Effector memory CD8-positive, alpha-beta T cell (primary cell): ENCODE measurements around the gene DENND4B.

Experiments used
- ATAC-seq: fragments of 150-1000 bp; cut with Tn5 transposase; replicated peaks from 2 replicates; pipeline ENCODE4 v1.10.0; 2021; ENCODE audit warnings: mild to moderate bottlenecking, moderate library complexity
- DNase-seq, 3 experiments: peaks; one replicate each; pipeline ENCODE4 v3.0.0; 2021
- H3K27ac Mint-ChIP-seq, 2 donors: one replicate each; pipeline ENCODE4 v1.8.0; 2022; ENCODE audit warnings: mild to moderate bottlenecking in 2 of 2, mixed read lengths in 2 of 2, moderate library complexity in 2 of 2
- H3K27me3 Mint-ChIP-seq, 2 donors: one replicate each; pipeline ENCODE4 v1.8.0; 2022; ENCODE audit warnings: mixed read lengths in 2 of 2
- H3K36me3 Mint-ChIP-seq: one replicate; pipeline ENCODE4 v1.8.0; 2022; ENCODE audit warnings: mild to moderate bottlenecking, moderate library complexity, mixed read lengths; ENCODE audit not compliant: insufficient read depth
- H3K4me1 Mint-ChIP-seq, 2 donors: one replicate each; pipeline ENCODE4 v1.8.0; 2022; ENCODE audit warnings: low read depth in 2 of 2, mixed read lengths in 2 of 2
- H3K4me3 Mint-ChIP-seq, 2 donors: one replicate each; pipeline ENCODE4 v1.8.0; 2022; ENCODE audit warnings: mild to moderate bottlenecking in 2 of 2, mixed read lengths in 2 of 2, moderate library complexity in 2 of 2
- H3K9me3 Mint-ChIP-seq, 2 donors: one replicate each; pipeline ENCODE4 v1.8.0; 2022; ENCODE audit warnings: mixed read lengths in 2 of 2
- total RNA-seq, 9 experiments: gene quantifications; one replicate each; lab custom pipeline; 2026; lab: John Stamatoyannopoulos, UW

Gene DENND4B, protein sequence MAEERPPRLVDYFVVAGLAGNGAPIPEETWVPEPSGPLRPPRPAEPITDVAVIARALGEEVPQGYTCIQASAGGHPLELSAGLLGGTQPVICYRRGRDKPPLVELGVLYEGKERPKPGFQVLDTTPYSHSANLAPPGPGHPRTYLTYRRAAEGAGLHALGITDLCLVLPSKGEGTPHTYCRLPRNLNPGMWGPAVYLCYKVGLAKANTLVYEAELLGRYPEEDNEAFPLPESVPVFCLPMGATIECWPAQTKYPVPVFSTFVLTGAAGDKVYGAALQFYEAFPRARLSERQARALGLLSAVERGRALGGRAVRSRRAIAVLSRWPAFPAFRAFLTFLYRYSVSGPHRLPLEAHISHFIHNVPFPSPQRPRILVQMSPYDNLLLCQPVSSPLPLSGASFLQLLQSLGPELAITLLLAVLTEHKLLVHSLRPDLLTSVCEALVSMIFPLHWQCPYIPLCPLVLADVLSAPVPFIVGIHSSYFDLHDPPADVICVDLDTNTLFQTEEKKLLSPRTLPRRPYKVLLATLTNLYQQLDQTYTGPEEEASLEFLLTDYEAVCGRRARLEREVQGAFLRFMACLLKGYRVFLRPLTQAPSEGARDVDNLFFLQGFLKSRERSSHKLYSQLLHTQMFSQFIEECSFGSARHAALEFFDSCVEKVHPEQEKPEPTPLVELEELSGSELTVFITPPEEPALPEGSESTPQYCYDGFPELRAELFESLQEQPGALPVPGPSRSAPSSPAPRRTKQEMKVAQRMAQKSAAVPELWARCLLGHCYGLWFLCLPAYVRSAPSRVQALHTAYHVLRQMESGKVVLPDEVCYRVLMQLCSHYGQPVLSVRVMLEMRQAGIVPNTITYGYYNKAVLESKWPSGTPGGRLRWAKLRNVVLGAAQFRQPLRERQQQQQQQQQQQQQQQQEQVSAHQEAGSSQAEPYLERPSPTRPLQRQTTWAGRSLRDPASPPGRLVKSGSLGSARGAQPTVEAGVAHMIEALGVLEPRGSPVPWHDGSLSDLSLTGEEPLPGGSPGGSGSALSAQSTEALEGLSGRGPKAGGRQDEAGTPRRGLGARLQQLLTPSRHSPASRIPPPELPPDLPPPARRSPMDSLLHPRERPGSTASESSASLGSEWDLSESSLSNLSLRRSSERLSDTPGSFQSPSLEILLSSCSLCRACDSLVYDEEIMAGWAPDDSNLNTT (N-terminal part only)
- total RNA-seq: 103 to 203 (median 123) reads per million in 9 experiments

DNA sequence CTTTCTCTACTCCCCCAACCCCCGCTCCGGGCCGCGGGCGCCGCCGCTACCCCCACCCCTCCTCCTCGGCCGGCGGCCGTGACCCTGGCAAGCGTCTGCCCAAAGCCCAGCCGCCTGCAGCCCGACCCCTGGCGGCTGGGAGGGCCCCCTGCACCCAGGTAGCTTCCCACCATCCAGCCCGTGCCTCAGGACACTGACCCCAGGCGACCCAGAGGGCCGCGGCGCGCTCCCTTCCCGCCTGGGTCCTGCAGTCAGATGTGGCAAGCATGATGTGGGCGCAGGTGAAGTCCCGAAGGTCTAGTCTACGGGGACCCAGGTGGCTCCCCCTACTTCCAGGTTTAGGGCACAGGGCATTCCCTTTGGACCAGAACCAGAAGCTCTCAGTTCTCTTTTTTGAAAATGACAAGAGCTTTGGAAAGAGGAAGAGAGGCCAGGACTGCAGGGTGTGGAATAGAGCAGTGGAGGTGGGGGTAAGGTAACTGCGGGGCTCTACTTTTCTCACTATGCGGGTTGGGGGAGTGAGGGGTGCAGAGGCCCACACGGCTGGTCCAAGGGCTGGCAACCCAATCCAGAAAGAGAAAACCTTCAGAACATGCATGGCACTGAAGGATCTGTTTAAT is at the start of gene DENND4B:
Gene DENND4B, minus strand, starts transcription at position 97 of the 620 bp plus-strand sequence. CDS start 2,344 bp downstream, outside the sequence.
- peak; percentile 65 to 69 (median 66) for DNase-seq
- H3K4me1 Mint-ChIP-seq: peaks cover 39 to 40% of the 10 kb centered on the region in 2 donors

DNA sequence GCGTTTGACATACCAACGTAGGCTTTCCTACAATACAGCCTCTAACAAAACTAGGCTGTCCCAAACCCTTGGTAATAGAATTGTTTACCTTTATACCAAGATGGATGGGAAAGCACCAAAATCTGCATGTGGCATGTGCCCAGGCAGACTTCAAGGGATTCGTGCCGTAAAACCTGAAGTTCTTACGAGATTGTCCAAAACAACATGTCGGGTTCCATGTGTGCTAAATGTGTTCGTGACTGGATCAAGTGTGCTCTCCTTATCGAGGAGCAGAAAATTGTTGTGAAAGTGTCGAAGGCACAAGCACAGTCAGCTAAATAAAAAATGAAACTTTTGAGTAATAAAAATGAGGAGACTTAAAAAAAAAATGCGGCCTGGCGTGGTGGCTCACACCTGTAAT is 49.1 kb upstream of the DENND4B start:
- Mint-ChIP-seq H3K9me3 (no peaks in the 10 kb centered on the region), H3K4me1 (peaks cover 18 to 19% of the 10 kb centered on the region in 2 donors), H3K36me3 (peaks cover 56% of the 10 kb centered on the region), H3K4me3 (peak overlapping the region in 1 of 2 donors; percentile 11), H3K27ac (no peak overlapping the region), H3K27me3 (no peaks in the 10 kb centered on the region)
- ATAC-seq (no peak), DNase-seq (no peak)

More for the DNA sequence above, at the start of gene DENND4B:
- ATAC-seq: peak; percentile 54
- Mint-ChIP-seq H3K9me3 (no peaks in the 10 kb centered on the region), H3K4me3 (peak within 1 kb of the TSS; percentile 93 to 94), H3K27ac (peak within 1 kb of the TSS; percentile 96 to 97), H3K36me3 (peaks cover 74% of the 10 kb centered on the region), H3K27me3 (no peaks in the 10 kb centered on the region)

GRCh38 chr1:153995202-153995601 is 48.7 kb upstream of the DENND4B start:
- H3K27me3 Mint-ChIP-seq: no peaks in the 10 kb centered on the region
- no peak overlapping the region for H3K27ac Mint-ChIP-seq
- no peak for ATAC-seq
- peak overlapping the region in 1 of 2 donors; percentile 11 for H3K4me3 Mint-ChIP-seq
- H3K9me3 Mint-ChIP-seq: no peaks in the 10 kb centered on the region
- DNase-seq: no peak
- peaks cover 60% of the 10 kb centered on the region for H3K36me3 Mint-ChIP-seq
- H3K4me1 Mint-ChIP-seq: peaks cover 23 to 24% of the 10 kb centered on the region in 2 donors

DNA sequence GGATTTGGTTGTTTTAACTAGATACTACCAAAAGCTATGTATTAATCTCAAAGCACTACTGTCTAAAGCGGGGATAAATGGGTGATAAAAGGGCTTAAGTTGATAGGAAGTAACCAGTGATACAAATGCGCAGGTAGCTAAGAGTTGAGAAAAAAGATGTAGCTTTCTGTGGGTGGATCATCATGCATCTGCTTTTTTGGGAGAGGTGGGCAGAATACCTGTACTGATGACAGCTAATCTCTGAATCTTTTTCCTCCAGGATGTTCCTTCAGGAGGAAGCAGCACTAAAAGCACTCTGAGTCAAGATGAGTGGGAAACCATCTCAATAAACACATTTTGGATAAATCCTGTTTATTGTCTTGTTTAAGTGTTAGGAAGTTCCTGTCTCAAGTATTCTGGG is 45.3 kb upstream of the DENND4B start:
- ATAC-seq (no peak), DNase-seq (no peak)
- Mint-ChIP-seq H3K4me1 (peaks cover 32 to 33% of the 10 kb centered on the region in 2 donors), H3K27ac (peak overlapping the region; percentile 96 to 100), H3K27me3 (no peaks in the 10 kb centered on the region), H3K9me3 (no peaks in the 10 kb centered on the region), H3K36me3 (peaks cover 60% of the 10 kb centered on the region), H3K4me3 (peak overlapping the region; percentile 88 to 97)

GRCh38 chr1:153991151-153991630 is 44.7 kb upstream of the DENND4B start:
- Mint-ChIP-seq H3K4me3 (peak overlapping the region; percentile 88 to 97), H3K4me1 (peaks cover 34 to 36% of the 10 kb centered on the region in 2 donors), H3K27ac (peak overlapping the region; percentile 96 to 100), H3K9me3 (no peaks in the 10 kb centered on the region), H3K36me3 (peaks cover 60% of the 10 kb centered on the region), H3K27me3 (no peaks in the 10 kb centered on the region)
- DNase-seq (no peak), ATAC-seq (no peak)

DNA sequence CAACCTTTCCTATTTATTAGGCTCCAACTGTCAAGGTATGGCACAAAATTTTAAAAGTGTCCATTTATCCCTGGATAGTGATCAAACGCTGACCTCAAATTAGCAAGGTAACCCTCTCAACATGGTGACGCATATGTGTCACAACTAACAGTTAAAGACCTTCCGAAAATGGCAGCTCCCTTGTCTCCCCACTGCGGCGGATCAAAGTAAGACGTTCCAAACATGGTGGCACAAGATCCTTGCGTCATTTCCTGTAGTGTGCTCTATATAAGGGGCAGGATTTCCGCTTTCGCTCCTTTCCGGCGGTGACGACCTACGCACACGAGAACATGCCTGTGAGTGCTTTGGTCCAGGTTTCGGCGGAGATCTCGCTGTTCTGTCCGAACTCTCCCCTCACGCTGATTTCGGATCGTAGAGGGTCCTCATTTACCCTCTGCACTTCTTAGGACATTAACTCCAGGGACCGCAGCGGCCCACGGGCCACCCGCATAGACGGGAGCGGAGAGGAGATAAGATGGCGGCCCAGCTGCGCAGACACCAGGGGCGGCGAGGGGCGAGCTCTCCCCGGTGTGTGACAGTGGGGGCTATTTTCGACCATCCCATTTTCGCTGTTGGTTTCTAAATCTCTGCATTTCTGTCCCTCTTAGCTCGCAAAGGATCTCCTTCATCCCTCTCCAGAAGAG is 44.1 kb upstream of the DENND4B start, which contains the start of gene RPS27:
Gene RPS27, plus strand, starts transcription at position 295 of the 683 bp plus-strand sequence. Its CDS starts 35 bp downstream, at position 330.
- peak; percentile 89 for ATAC-seq
- peak within 1 kb of the TSS; percentile 96 to 100 for H3K27ac Mint-ChIP-seq
- DNase-seq: peak; percentile 86 to 89 (median 86)
- peaks cover 34 to 36% of the 10 kb centered on the region in 2 donors for H3K4me1 Mint-ChIP-seq
- H3K4me3 Mint-ChIP-seq: peak within 1 kb of the TSS; percentile 88 to 97
- H3K36me3 Mint-ChIP-seq: peaks cover 54% of the 10 kb centered on the region
- H3K27me3 Mint-ChIP-seq: peaks cover 0 to 5% of the 10 kb centered on the region in 2 donors
- H3K9me3 Mint-ChIP-seq: no peaks in the 10 kb centered on the region

- no peak for DNase-seq
- H3K4me3 Mint-ChIP-seq: no peak overlapping the region
- H3K27ac Mint-ChIP-seq: no peak overlapping the region
- H3K4me1 Mint-ChIP-seq: peaks cover 28 to 32% of the 10 kb centered on the region in 2 donors
- H3K36me3 Mint-ChIP-seq: peaks cover 24% of the 10 kb centered on the region
- no peak for ATAC-seq
- H3K9me3 Mint-ChIP-seq: no peaks in the 10 kb centered on the region
- H3K27me3 Mint-ChIP-seq: peaks cover 9 to 14% of the 10 kb centered on the region in 2 donors
Measured at GRCh38 chr1:153987621-153988020, 41.1 kb upstream of the DENND4B start.

GRCh38 chr1:153985941-153986761 is 39.6 kb upstream of the DENND4B start, which contains the start of gene RAB13:
Gene RAB13, minus strand, starts transcription at chr1:153986339. Its CDS starts 103 bp downstream, at chr1:153986236.
- Mint-ChIP-seq H3K4me3 (peak within 1 kb of the TSS; percentile 23 to 44), H3K4me1 (peaks cover 16 to 19% of the 10 kb centered on the region in 2 donors), H3K9me3 (no peaks in the 10 kb centered on the region), H3K27ac (peak within 1 kb of the TSS; percentile 52 to 74), H3K27me3 (peaks cover 9 to 14% of the 10 kb centered on the region in 2 donors), H3K36me3 (peaks cover 9% of the 10 kb centered on the region)
- DNase-seq: no peak
- no peak for ATAC-seq

- H3K9me3 Mint-ChIP-seq: no peaks in the 10 kb centered on the region
- H3K36me3 Mint-ChIP-seq: peaks cover 2% of the 10 kb centered on the region
- DNase-seq: no peak
- ATAC-seq: no peak
- H3K4me3 Mint-ChIP-seq: no peak overlapping the region
- peaks cover 9 to 14% of the 10 kb centered on the region in 2 donors for H3K27me3 Mint-ChIP-seq
- peaks cover 12 to 16% of the 10 kb centered on the region in 2 donors for H3K4me1 Mint-ChIP-seq
- no peak overlapping the region for H3K27ac Mint-ChIP-seq
Measured at GRCh38 chr1:153985341-153985912, 38.9 kb upstream of the DENND4B start.

- Mint-ChIP-seq H3K27me3 (peaks cover 9 to 14% of the 10 kb centered on the region in 2 donors), H3K4me1 (peaks cover 6 to 8% of the 10 kb centered on the region in 2 donors), H3K9me3 (no peaks in the 10 kb centered on the region), H3K27ac (no peak overlapping the region), H3K36me3 (no peaks in the 10 kb centered on the region), H3K4me3 (no peak overlapping the region)
- DNase-seq (no peak), ATAC-seq (no peak)
Measured at GRCh38 chr1:153984123-153984894, 37.8 kb upstream of the DENND4B start.
